Lung microvascular endothelial cell (primary cell): ENCODE data around the gene MED14. TPM values are rescaled to one million over a fixed set of nuclear protein-coding genes. Genes with fewer than 3 reads are reported as not detected.

ENCODE experiments used
- DNase-seq, 2 donors: peaks; one replicate each; pipeline versions ENCODE4 v3.0.0 to v3.0.0-alpha.2; 2010; ENCODE audit warnings: low read depth in 2 of 2
- total RNA-seq: library from RNA; depleted of rRNA; stranded (reverse); fragments of >200 nt; gene quantifications from 2 replicates; pipeline ENCODE4 v1.2.1, GENCODE V29; 2014

MED14 gene
- total RNA-seq, 1 donor from 2014 or later, result 14.1 TPM

- no peak for DNase-seq
Observed at GRCh38 chrX:40729598-40730584, 5.5 kb downstream of the MED14 start.

GRCh38 chrX:40727581-40728252 is 7.6 kb downstream of the MED14 start:
- no peak for DNase-seq

GRCh38 chrX:40727093-40727492 is 8.2 kb downstream of the MED14 start:
- DNase-seq, result no peak

GRCh38 chrX:40722930-40723329 is 12.4 kb downstream of the MED14 start:
- no peak for DNase-seq

- no peak for DNase-seq
Observed at GRCh38 chrX:40721489-40722106, 13.7 kb downstream of the MED14 start.

GRCh38 chrX:40720792-40721191 is 14.6 kb downstream of the MED14 start:
- DNase-seq, result no peak

GRCh38 chrX:40720339-40720738 is 15.0 kb downstream of the MED14 start:
- no peak for DNase-seq

GRCh38 chrX:40719731-40720130 is 15.6 kb downstream of the MED14 start:
- no peak for DNase-seq

- peak in 1 of 2 donors; percentile 51 for DNase-seq
Observed at GRCh38 chrX:40719218-40719617, 16.1 kb downstream of the MED14 start.

GRCh38 chrX:40709395-40709794 is 25.9 kb downstream of the MED14 start:
- no peak for DNase-seq

GRCh38 chrX:40705658-40706312 is 29.6 kb downstream of the MED14 start:
- DNase-seq, result no peak

GRCh38 chrX:40700640-40701342 is 34.6 kb downstream of the MED14 start:
- DNase-seq, result no peak

- DNase-seq, result no peak
Observed at GRCh38 chrX:40698851-40699250, 36.5 kb downstream of the MED14 start.

- DNase-seq, result peak; percentile 5 to 26
Observed at GRCh38 chrX:40694802-40695201, 40.5 kb downstream of the MED14 start.

- DNase-seq, result peak; percentile 27 to 36
Observed at GRCh38 chrX:40688929-40689328, 46.4 kb downstream of the MED14 start.

GRCh38 chrX:40687169-40687568 is 48.2 kb downstream of the MED14 start:
- DNase-seq, result no peak

- DNase-seq, result no peak
Observed at GRCh38 chrX:40685362-40685918, 49.9 kb downstream of the MED14 start.

GRCh38 chrX:40684092-40684491 is 51.2 kb downstream of the MED14 start:
- DNase-seq, result no peak

- peak in 1 of 2 donors; percentile 20 for DNase-seq
Observed at GRCh38 chrX:40683245-40683644, 52.1 kb downstream of the MED14 start.

- no peak for DNase-seq
Observed at GRCh38 chrX:40671126-40671525, 64.2 kb downstream of the MED14 start.
